Measurements from ENCODE around the gene CAMK2A.
"Not testable (repeated sequence)": the region's sequence is repeated elsewhere in the genome, so short reads cannot be mapped to it uniquely, and the experiment has no call there.

Gene CAMK2A

DNA sequence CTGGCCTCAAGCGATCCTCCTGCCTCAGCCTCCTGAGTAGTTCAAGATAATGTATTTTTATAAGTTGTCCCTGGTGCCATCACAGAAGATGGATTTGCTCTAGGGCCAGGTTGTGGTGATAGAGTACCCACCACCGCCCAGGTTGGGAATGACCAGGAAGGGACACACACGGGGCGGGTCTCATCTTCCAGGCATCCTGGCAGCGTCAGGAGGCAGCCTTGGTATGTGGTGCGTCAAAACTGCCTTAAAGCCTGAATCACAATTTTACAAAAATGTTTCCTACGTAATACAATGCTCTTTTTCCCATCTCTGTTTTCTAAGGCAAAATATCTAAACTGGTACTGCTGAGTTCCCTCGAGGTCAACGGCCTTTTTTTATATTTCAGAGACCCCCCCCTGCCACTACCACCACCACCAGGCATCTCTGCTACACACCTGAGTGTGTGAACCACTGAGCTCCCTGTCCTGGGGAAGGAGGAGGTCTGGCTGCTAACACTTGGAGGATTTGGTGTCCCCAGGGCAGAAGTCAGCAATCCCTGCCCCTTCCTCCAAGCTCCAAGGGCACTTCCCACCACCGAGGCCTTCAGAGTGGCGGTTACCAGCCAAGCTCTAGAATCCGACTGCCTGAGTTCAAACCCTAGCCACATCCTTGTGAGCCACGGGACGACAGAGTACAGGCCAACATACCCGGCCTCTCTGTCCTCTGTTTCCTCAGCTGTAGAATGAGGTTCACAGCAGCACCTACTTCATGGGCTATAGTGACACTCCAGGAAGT lies 52.4 kb downstream of the CAMK2A start:
- DNase-seq (ENCODE audit: low read depth, low spot score), result no peak

GRCh38 chr5:150236313-150236712 lies 53.3 kb downstream of the CAMK2A start:
- DNase-seq (ENCODE audit: low read depth, low spot score), result no peak

DNA sequence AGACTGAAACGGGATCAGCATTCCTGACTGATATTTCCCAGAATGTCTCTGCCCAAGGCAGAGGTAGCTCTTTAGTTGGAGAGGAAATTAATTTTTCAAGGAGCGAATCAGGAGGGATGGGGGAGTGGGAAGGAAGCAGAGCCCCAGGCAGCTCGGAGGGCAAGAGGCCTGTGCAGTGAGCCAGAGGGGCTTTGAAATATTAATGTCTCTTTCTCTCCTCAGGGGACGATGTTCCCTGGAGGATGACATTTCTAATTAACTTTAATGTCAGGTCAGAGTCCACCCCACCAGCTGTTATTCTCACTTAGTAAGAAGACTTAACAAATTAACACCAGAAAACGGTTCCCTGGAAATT lies 54.1 kb downstream of the CAMK2A start:
- DNase-seq (ENCODE audit: low read depth, low spot score), result no peak

- no peak for DNase-seq (ENCODE audit: low read depth, low spot score)
Observed at GRCh38 chr5:150234576-150235499, 54.7 kb downstream of the CAMK2A start.

GRCh38 chr5:150233706-150234105 lies 55.9 kb downstream of the CAMK2A start:
- not testable (repeated sequence) for DNase-seq (ENCODE audit: low read depth, low spot score)

GRCh38 chr5:150230842-150231241 lies 58.7 kb downstream of the CAMK2A start:
- no peak for DNase-seq (ENCODE audit: low read depth, low spot score)

GRCh38 chr5:150229571-150229970 lies 60.0 kb downstream of the CAMK2A start:
- DNase-seq (ENCODE audit: low read depth, low spot score), result no peak

GRCh38 chr5:150227606-150228273 lies 61.8 kb downstream of the CAMK2A start:
- no peak for DNase-seq (ENCODE audit: low read depth, low spot score)

DNA sequence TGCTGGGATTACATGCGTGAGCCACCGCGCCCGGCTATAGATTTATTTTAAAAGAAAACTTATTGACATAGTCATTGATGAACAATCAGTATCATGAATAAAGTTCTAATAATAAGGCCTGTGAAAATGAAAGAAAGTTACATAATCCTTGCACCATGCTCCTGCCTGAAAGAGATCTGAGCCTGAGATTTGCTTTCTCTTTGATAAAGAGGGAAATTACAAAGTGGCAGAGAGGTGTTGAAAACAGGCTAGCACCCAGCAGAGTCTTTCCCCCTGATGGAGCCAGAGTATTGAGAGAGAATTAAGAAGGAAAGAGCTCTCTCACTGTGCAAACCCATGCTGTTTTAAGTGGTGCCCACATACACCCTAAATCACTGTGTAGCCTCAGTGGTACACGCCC lies 62.5 kb downstream of the CAMK2A start:
- no peak for DNase-seq (ENCODE audit: low read depth, low spot score)

DNA sequence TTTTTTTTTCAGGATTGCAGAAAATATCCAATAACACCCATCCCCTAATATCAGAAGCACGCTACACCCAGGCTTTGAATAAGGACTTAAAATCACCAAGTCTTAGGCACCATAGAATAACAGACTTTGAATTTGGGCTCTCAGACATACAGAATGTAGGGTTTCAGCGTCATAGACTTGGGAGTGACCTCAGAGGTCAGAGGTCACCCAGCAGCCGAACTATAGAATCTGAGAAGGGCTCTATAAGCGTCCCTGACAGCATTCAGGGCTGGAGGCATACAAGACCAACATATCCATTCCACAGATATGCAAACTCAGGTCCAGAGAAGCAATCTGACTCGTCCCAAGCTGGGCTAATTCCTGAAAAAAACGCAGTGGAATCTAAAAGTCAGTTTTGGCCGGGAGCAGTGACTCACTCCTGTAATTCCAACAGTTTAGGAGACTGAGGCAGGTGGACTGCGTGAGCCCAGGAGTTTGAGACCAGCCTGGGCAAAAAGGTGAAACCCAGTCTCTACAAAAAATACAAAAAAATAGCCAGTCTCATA lies 65.0 kb downstream of the CAMK2A start:
- no peak for DNase-seq (ENCODE audit: low read depth, low spot score)

DNA sequence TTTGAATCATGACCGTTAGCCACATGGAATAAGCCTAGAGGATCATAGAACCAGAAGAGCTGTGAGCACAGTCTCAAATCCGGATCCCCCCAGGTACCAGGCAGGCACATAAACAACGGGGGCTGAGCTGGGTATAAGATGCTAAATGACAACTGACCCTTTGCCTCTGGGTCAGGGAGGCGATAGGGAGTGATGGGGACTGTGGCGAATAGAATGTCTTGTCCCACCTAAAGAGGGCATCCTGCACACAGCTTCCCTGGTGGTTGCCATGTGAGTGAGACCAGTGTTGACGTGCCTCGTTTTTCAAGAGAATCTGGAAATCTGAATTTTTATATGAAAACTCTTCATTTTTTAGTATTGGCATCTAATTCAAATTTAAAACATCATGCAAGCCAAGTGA lies 66.1 kb downstream of the CAMK2A start:
- DNase-seq (ENCODE audit: low read depth, low spot score), result no peak

GRCh38 chr5:150222906-150223305 lies 66.7 kb downstream of the CAMK2A start:
- DNase-seq (ENCODE audit: low read depth, low spot score), result no peak

GRCh38 chr5:150221471-150221870 lies 68.1 kb downstream of the CAMK2A start:
- DNase-seq (ENCODE audit: low read depth, low spot score), result no peak

DNA sequence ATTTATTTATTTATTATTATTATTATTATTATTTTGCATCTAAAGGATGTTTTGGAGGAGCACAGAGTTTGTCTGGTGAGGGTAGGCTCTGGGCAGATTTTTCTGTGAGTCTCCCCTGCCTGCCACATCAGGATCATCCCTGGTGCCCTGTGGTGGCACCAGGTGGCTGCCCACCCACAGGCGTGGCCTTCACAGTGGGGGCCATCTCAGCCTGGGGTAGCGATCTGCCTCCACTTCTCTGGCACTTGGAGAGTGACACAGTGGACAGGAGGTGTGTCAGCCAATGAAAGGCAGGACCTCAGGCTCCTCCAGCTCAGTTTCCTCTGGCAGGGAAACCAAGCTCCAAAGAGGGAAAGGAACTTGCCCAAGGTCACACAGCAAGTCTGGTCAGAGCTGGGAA lies 69.7 kb downstream of the CAMK2A start:
- DNase-seq (ENCODE audit: low read depth, low spot score), result no peak

DNA sequence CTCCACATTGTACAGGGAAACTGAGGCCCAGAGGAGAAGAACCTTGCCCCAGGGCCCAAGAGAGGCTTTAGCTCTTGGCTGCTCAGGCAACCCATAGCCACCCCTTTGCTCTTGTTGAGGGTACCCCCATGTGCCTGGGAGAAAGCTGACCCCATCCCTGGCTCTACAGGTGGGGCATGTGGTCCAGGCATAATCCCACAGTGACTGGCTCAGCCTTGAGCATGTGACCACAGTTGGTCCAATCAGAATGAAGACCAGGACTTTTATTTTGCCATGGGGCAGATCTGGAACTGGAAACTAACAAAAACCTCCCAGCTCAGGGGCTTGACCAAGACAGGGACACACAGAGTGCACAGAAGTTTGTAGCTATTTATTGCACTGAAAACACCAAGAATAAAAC lies 70.4 kb downstream of the CAMK2A start:
- no peak for DNase-seq (ENCODE audit: low read depth, low spot score)

- DNase-seq (ENCODE audit: low read depth, low spot score), result no peak
Observed at GRCh38 chr5:150218693-150219035, 70.9 kb downstream of the CAMK2A start.

GRCh38 chr5:150217873-150218692 lies 71.5 kb downstream of the CAMK2A start:
- peak; percentile 57 for DNase-seq (ENCODE audit: low read depth, low spot score)

- no peak for DNase-seq (ENCODE audit: low read depth, low spot score)
Observed at GRCh38 chr5:150217038-150217437, 72.5 kb downstream of the CAMK2A start.

DNA sequence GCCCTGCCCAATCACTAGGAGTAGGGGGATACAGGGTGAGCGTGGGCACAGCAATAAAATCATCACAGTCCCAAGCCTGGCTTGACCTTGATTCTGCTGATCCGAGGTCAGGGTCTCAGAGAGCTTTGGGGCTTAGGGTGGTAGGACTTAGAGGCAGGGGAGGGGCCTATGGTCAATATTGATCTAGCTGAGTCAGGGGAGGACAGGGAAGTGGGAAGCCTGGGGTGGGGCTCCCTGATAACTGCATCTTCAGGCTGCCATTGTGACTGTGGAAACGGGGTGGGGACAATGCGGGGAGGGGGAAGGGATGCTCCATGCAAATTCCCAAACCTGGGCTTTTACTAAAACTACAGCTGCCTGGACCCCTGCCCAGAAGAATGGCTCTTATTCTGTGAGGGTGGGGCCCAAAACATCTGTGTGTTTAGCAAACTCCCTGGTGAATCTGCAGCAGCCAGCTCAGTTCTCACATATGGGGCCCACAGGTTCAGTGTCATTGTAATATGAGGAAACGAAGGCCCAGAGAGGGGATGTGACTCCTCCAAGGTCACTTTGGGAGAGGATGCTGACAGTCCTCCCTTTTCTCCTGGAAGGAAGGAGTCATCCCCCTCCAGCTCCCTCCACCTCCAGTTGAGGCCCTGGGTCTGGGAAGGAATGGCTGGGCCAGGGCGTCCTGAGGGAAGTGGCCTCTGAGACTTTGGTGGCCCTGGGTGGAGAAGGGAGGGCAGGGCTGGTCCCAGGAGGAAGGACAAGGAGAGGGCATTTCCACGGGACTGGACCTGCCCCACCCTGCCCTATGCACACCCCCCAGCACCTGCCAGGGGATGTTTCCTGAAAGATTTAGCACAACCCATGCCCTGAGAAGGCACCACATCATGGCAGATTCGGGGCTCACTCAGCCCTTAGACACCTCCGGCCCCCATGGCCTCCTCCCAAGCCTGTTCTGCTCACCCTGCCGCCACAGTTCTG lies 73.3 kb downstream of the CAMK2A start:
- no peak for DNase-seq (ENCODE audit: low read depth, low spot score)

GRCh38 chr5:150214289-150214688 lies 75.3 kb downstream of the CAMK2A start:
- DNase-seq (ENCODE audit: low read depth, low spot score), result no peak

Data from brain pericyte (primary cell).